Fibroblast of lung (primary cell): ENCODE measurements around the gene ATP2A1. TPM values are rescaled to one million over a fixed set of nuclear protein-coding genes. Genes with fewer than 3 reads are reported as not detected.

ENCODE experiments used
- DNase-seq, 2 donors: peaks; one replicate each; pipeline versions ENCODE4 v3.0.0 to v3.0.0-alpha.2; 2010; ENCODE audit warnings: low read depth in 2 of 2
- H2AFZ ChIP-seq: 2 replicates; pipeline ENCODE4 v1.5.1; 2012; ENCODE audit warnings: low read length, control low read depth, inconsistent platforms
- H3K27ac ChIP-seq: 2 replicates; pipeline ENCODE4 v1.5.1; 2011; ENCODE audit warnings: low read length, control low read depth; ENCODE audit not compliant: insufficient read depth
- H3K27me3 ChIP-seq: 2 replicates; pipeline ENCODE4 v1.5.1; 2011; ENCODE audit warnings: mild to moderate bottlenecking, low read length; ENCODE audit not compliant: control insufficient read depth, insufficient read depth
- H3K36me3 ChIP-seq: 2 replicates; pipeline ENCODE4 v1.5.1; 2011; ENCODE audit warnings: low read length; ENCODE audit not compliant: control insufficient read depth, insufficient read depth
- H3K4me1 ChIP-seq: 2 replicates; pipeline ENCODE4 v1.5.1; 2011; ENCODE audit warnings: low read length; ENCODE audit not compliant: control insufficient read depth, insufficient read depth; ENCODE audit errors: extremely low read depth
- H3K4me2 ChIP-seq: 2 replicates; pipeline ENCODE4 v1.5.1; 2011; ENCODE audit warnings: low read length, control low read depth; ENCODE audit not compliant: insufficient read depth; ENCODE audit errors: extremely low read depth
- H3K4me3 ChIP-seq, 4 experiments: fragments of 200-600 bp in 1 of 4; sonication (generic) in 1 of 4; replicated peaks in 1 of 4; 2 replicates each; pipeline ENCODE4 v1.5.1; 2011 to 2016; ENCODE audit warnings: low read length in 4 of 4, low read depth in 3 of 4, mild to moderate bottlenecking in 3 of 4, control low read depth in 2 of 4, inconsistent platforms in 1 of 4, mixed read lengths in 1 of 4; ENCODE audit not compliant: insufficient read depth in 1 of 4; ENCODE audit errors: control extremely low read depth in 1 of 4
- H3K79me2 ChIP-seq: 2 replicates; pipeline ENCODE4 v1.5.1; 2012; ENCODE audit warnings: mild to moderate bottlenecking, low read length, inconsistent platforms; ENCODE audit not compliant: control insufficient read depth, insufficient read depth
- H3K9ac ChIP-seq: 2 replicates; pipeline ENCODE4 v1.5.1; 2011; ENCODE audit warnings: mild to moderate bottlenecking, low read length, control low read depth; ENCODE audit not compliant: insufficient read depth
- H3K9me3 ChIP-seq: 2 replicates; pipeline ENCODE4 v1.5.1; 2012; ENCODE audit warnings: low read depth, low read length; ENCODE audit not compliant: control insufficient read depth, insufficient read depth
- H4K20me1 ChIP-seq: 2 replicates; pipeline ENCODE4 v1.5.1; 2011; ENCODE audit warnings: low read length; ENCODE audit not compliant: control insufficient read depth, insufficient read depth; ENCODE audit errors: extremely low read depth
- CTCF ChIP-seq, 2 donors: IDR thresholded peaks in 1 of 2; conservative IDR thresholded peaks in 1 of 2; 1 replicate in 1 of 2; 2 replicates in 1 of 2; pipeline ENCODE4 v1.5.1; 2011 to 2012; ENCODE audit warnings: low read length in 2 of 2, control low read depth in 1 of 2, inconsistent platforms in 1 of 2, low read depth in 1 of 2, mild to moderate bottlenecking in 1 of 2
- EZH2 ChIP-seq: IDR thresholded peaks from 2 replicates; pipeline ENCODE4 v1.5.1; 2012; ENCODE audit warnings: low read length, control low read depth, mild to moderate bottlenecking; ENCODE audit errors: missing control alignments
- polyA plus RNA-seq, 2 donors: library from polyadenylated mRNA; depleted of rRNA in 1 of 2; stranded (reverse) in 1 of 2; unstranded in 1 of 2; fragments of >200 nt; gene quantifications; 2 replicates each; pipeline ENCODE4 v1.2.1, GENCODE V29; 2011 to 2012; ENCODE audit warnings: missing spikeins in 1 of 2
- total RNA-seq: library from RNA; depleted of rRNA; stranded (reverse); fragments of >200 nt; gene quantifications from 2 replicates; pipeline ENCODE4 v1.2.1, GENCODE V29; 2014

ATP2A1 gene
- total and polyA plus RNA-seq, 2 donors (not counting 1 experiment from before 2014, with no cell fraction given): 0.22 to 0.33 TPM

DNA sequence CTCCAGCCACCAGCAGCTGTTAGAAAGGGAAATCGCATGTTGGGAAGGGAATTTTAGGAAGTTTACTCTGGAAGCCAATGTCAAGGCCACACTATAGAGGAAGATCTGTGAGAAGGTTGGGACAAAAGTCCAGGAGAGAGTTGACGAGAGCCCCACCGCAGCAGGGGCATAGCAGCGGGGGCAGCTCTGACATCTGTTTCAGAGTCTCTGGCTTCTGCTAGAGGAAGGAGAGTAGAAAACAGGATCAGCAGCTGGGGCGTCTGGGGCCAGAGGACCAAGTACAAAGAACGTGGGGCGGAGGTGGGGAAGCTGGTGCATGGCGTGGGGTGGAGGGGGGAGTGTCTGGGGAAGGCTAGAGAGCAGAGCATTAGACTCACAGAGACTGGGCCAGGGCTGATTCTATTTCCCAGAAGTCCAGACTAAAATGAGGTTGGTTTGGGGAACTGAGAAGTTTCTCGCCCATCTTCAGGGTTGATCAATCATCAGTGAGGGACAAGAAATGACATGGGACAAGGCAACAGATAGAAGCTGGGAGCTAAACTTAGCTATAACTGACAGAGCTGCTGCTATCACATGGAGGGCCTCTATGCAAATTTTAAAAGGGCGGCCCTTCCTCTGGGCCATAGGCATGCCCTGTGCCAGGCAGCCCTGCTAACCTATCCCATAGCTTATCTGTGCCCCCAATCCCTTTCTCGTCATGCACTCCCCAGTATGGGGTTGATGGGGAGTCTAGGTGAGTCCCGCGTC lies 45.5 kb downstream of the ATP2A1 start:
- Histone ChIP-seq H3K79me2 (no peaks in the 10 kb centered on the region), H3K4me3 (peak overlapping the region in 1 of 4 experiments; percentile 85), H3K4me2 (no peak overlapping the region), H3K4me1 (no peaks in the 10 kb centered on the region), H3K36me3 (peaks cover 3% of the 10 kb centered on the region), H3K9ac (no peak overlapping the region), H3K27ac (no peak overlapping the region), H3K9me3 (no peaks in the 10 kb centered on the region), H3K27me3 (no peaks in the 10 kb centered on the region), H2AFZ (no peak overlapping the region), H4K20me1 (no peaks in the 10 kb centered on the region)
- DNase-seq: no peak
- TF ChIP-seq CTCF (conservative IDR thresholded peaks at IDR 0.05 in 1 of 2, IDR thresholded peaks at IDR 0.05 in 1 of 2; ENCODE audit: low read depth in 1 of 2, low read length in 2 of 2) (no peak), EZH2 (no peak)

DNA sequence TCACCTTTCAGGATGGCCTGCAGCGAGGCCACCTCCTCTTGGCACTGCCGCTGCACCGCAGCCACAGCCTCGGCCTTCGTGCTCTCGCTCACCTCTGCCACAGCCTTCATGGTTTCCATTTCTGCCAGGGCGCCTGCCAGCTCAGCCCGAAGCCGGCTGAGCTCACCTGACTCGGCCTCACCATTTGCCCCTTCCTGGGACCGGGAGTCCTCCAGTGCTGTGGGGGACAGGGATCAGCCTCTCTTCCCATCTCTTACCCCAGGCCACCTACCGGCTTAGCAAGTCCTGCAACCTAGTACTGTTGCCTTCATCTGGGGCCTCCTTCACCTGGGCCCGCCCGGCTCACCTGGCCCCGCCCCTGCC lies 46.1 kb downstream of the ATP2A1 start:
- no peak for DNase-seq
- H3K27ac ChIP-seq: no peak overlapping the region
- H3K9ac ChIP-seq: no peak overlapping the region
- H4K20me1 ChIP-seq: no peaks in the 10 kb centered on the region
- peak overlapping the region; percentile 50 to 85 (median 70) for H3K4me3 ChIP-seq
- H3K27me3 ChIP-seq: no peaks in the 10 kb centered on the region
- no peak overlapping the region for H2AFZ ChIP-seq
- H3K79me2 ChIP-seq: no peaks in the 10 kb centered on the region
- TF ChIP-seq CTCF (conservative IDR thresholded peaks at IDR 0.05 in 1 of 2, IDR thresholded peaks at IDR 0.05 in 1 of 2; ENCODE audit: low read depth in 1 of 2, low read length in 2 of 2) (no peak), EZH2 (no peak)
- H3K4me1 ChIP-seq: no peaks in the 10 kb centered on the region
- peaks cover 3% of the 10 kb centered on the region for H3K36me3 ChIP-seq
- no peaks in the 10 kb centered on the region for H3K9me3 ChIP-seq
- peak overlapping the region; percentile 23 for H3K4me2 ChIP-seq

DNA sequence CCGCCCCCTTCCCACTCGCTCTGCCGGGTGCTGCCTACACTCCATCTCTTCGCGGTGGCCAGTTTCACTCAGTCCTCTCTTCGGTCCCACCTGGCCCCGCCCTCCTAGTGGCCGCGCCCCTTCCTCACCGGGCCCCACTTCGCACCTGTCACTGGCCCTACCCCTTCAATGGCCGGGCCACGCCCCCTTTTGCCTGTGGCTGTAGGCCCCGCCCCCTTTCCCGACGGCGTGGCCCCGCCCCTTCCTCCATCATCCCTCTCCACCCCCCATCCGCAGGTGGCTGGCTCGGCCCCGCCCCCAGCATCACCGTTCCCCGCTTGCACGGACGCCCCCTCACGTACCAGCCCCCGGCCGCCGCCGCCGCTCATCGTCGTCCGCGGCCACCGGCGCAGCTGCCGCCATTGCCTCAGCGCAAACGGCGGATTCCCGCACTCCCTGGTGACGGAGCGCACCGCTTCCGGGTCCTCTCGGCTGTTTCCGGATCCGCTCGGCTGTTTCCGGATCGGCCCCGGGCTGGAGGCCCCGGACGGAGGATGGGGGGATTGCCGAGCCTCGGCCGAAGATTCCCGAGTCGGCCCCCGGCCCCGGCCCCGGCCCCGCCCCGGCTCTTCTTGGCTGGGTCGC lies 46.6 kb downstream of the ATP2A1 start, which contains the start of gene RABEP2:
Gene RABEP2 (minus strand): TSS at position 477 of the 624 bp plus-strand sequence. CDS start 75 bp downstream, at position 402.
- Histone ChIP-seq H2AFZ (peak within 1 kb of the TSS; percentile 76), H3K4me3 (peak within 1 kb of the TSS; percentile 69 to 90 (median 78)), H3K79me2 (no peaks in the 10 kb centered on the region), H3K9ac (peak within 1 kb of the TSS; percentile 92), H3K27me3 (no peaks in the 10 kb centered on the region), H3K4me1 (no peaks in the 10 kb centered on the region), H3K4me2 (peak within 1 kb of the TSS; percentile 87), H4K20me1 (no peaks in the 10 kb centered on the region), H3K36me3 (peaks cover 3% of the 10 kb centered on the region), H3K9me3 (no peaks in the 10 kb centered on the region), H3K27ac (peak within 1 kb of the TSS; percentile 88)
- DNase-seq: peak; percentile 75 to 85
- TF ChIP-seq EZH2: no peak
- no peak for TF ChIP-seq CTCF (conservative IDR thresholded peaks at IDR 0.05 in 1 of 2, IDR thresholded peaks at IDR 0.05 in 1 of 2; ENCODE audit: low read depth in 1 of 2, low read length in 2 of 2)
